Vein endothelial cell (primary cell): Measurements from ENCODE around the gene PANK3. TPM values are rescaled to one million over a fixed set of nuclear protein-coding genes. Genes with fewer than 3 reads are reported as not detected.
A peak's percentile ranks its signal among the peaks of the same experiment; 100 is the strongest.

ENCODE experiments used
- small RNA-seq: library from RNA; depleted of rRNA; stranded (forward); fragments of <200 nt; gene quantifications from one replicate; pipeline ENCODE3, GENCODE V24; 2012
- total RNA-seq: library from RNA; depleted of rRNA; stranded (reverse); fragments of >200 nt; gene quantifications from 2 replicates; pipeline ENCODE4 v1.2.3, GENCODE V29; 2012

The PANK3 gene
- total RNA-seq = 52.6 and 63.5 TPM in 2 replicates

GRCh38 chr5:168578538-168579487, at the start of gene PANK3:
Gene PANK3 (minus strand): TSS chr5:168579368. CDS start chr5:168579283, 85 bp downstream.

DNA sequence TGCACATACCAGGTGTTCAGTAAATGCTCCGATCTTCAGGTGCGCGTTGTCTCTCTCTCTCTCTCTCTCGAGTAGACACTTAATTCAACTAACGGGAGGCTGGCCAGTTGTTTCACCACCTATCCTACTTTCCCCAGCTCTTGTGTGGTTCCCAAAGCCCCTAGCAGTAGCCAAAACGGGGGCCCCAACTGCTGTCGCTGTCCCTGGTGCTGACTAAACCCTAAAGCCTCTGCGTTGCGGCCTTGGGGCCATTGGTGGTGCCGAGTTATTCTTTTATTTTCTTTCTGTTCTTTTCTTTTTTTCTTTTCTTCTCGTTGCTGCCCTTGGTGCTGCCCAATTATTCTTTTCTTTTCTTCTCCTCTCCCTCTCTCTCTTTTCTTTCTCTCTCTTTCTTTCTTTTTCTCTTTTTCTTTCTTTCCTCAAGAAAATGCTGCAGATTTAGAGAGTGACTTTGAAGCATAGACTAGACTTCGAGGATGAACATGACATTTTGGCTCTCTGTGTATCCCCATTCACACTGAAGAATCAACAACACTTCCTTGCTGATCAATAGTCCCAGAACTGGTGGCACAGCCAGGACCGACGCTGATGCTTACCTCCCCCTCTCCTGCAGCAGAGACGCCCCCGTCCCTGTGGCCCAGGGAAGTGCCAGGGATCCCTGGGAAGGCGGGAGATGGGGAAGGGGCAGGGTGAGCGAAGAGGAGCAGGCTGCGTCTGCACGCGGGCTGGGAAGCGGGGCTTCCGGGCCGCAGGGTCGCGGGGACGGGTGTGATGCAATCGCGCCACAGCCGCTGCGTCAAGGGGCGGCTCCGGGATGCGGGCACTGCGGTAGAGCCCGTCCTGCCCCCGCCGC, 50.4 kb downstream of the PANK3 start, which contains the start of gene FBLL1:
TSS of gene FBLL1 (plus strand) at position 785 of the 853 bp plus-strand sequence. CDS start 200 bp downstream, outside the sequence.

Small RNAs within 50 kb of the gene (small RNA-seq; reads per million reads assigned to genes)
- gene MIR103A1 = 25.0 reads per million, percentile 97 among the genes with 10 or more reads in this experiment

Other genes with a start within 250 kb of the PANK3 start
- gene RARS1, start 92.9 kb downstream of the PANK3 start, total RNA-seq = 167 and 178 TPM in 2 replicates
- gene FBLL1, start 50.1 kb downstream of the PANK3 start, total RNA-seq = 0.57 and 0.65 TPM in 2 replicates